HG02852 (cell line): Measurements from ENCODE around the gene SYNDIG1.

ENCODE experiments used
- ATAC-seq: cut with Tn5 transposase; IDR thresholded peaks from one replicate; pipeline ENCODE4 v1.9.1; 2021; ENCODE audit warnings: mild to moderate bottlenecking, moderate library complexity; ENCODE audit not compliant: unreplicated experiment

SYNDIG1 gene

GRCh38 chr20:24470746-24471582, 1.5 kb downstream of the SYNDIG1 start:
- ATAC-seq = no peak

DNA sequence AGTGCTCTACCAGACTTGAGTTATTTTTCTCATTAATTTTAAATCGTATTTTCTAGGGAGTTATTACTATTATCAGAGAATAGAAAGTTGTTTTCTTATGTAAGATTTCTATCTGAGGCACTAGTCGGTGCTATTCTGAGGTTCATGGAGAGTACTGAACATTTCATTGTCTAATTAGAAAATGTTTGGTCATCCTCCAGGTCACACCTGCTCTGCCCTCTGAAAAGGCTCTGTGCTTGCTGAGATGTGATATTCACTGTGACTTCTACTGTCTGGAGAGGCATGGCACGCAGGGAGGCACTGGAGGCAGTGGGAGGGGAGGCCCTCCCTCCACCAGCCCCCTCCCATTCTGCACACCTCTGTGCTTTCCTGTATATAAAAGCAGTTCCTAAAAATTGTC, 3.0 kb downstream of the SYNDIG1 start:
- ATAC-seq = no peak

- no peak for ATAC-seq
These were observed 4.2 kb downstream of the SYNDIG1 start for GRCh38 chr20:24473435-24474223.

DNA sequence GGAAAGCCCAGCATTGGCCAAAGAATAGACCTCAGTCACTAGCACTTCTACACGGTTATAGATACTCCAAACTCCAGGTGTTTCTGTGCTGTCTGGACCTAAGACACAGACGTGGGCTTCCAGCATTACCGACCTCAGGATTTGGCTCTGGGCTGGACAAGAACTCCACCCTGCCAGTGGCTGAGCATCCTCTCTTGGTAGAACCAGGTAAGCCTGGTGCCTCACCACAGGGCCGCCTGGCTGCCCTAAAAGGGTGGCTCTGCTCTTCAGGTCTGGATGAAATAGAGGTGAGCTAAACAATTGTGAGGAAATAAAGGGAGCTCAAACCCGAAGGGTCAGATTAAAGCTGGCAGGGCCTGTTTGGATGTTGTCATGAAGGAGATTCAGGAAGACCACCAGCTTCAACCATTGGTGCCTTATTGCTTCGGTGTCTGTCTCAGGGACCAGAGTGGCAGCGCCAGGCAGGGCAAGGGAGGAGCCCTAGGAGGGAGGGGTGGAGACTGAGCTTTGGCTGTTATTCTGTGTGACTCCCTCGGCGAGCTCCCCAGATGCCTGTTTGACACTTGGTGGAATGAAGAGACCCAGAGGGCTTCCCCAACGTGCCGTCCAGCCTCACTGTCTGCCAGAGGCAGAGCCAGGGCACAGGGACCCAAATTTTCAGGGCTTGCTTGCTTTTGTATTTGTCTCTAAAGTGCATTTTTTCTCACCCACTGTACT, 8.6 kb downstream of the SYNDIG1 start:
- ATAC-seq = no peak

- ATAC-seq = no peak
These were observed 9.2 kb downstream of the SYNDIG1 start for GRCh38 chr20:24478584-24478983.

DNA sequence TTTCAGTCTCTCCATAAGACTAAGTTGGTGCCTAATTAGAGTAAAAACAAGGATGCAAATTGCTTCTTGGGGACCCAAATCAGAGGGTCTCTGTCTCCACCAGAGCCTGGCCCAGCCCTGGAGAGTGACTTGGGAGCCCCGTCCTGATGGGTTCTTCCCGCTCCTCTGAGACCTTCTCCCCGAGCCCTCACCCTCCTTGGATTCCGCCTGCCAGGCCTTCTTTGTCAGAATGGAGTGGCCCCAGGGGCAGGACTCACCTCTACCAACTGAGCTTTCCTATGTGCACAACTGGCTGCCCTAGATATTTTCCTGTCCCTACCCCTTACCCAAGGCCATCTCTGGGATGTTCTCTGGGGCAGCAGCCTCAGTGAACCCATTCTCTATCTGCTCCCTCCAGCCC, 9.7 kb downstream of the SYNDIG1 start:
- ATAC-seq = no peak

DNA sequence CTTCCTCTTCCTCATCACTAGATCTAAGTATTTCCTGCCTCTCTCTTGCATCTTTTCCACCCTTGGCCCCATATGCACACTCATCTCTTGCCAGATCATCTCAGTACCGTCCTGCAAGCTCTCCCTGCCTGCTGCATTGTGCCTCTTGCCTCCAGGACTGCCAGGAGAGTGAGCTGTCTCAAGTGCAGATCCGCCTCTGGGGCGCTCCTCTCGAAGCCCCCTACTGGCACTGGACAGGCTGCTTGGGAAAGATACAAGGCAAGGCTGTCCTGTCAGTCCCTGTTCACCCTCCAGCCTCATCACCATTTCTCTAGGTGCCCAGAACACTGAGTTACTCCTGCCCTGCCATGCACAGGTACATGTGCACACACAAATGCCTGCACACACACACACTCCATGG, 10.2 kb downstream of the SYNDIG1 start:
- ATAC-seq = no peak

DNA sequence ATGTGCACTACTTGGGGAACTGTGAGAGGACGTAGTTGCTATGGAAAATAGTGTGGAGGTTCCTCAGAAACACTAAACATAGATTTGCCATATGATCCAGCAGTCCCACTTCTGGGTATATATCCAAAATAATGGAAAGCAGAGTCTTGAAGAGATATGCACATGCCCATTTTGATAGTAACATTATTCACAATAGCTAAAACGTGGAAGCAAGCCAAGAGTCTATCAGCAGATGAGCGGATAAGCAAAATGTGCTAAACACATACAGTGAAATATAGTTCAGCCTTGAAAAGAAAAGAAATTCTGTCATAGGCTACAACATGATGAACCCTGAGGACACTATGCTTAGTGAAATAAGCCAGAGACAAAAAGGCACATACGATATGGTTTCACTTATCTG, 11.1 kb downstream of the SYNDIG1 start:
- ATAC-seq = no peak

DNA sequence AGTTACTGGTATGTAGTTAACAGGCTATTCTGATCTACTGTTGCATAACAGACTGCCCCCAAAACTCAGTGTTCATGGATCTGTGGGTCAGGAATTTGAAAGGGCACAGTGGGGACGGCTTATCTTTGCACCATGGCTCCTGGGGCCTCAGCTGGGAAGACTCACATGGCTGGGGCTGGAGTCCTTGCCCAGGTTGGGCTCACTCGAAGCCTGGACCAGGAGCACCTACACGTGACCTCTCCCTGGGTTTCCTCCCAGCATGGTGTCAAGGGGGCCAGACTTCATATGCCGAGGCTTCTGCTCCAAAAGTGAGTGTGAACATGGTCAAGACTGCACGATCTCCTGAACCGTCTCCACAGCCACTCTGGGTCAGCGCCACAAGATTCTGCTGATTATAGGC, 11.7 kb downstream of the SYNDIG1 start:
- ATAC-seq = no peak

DNA sequence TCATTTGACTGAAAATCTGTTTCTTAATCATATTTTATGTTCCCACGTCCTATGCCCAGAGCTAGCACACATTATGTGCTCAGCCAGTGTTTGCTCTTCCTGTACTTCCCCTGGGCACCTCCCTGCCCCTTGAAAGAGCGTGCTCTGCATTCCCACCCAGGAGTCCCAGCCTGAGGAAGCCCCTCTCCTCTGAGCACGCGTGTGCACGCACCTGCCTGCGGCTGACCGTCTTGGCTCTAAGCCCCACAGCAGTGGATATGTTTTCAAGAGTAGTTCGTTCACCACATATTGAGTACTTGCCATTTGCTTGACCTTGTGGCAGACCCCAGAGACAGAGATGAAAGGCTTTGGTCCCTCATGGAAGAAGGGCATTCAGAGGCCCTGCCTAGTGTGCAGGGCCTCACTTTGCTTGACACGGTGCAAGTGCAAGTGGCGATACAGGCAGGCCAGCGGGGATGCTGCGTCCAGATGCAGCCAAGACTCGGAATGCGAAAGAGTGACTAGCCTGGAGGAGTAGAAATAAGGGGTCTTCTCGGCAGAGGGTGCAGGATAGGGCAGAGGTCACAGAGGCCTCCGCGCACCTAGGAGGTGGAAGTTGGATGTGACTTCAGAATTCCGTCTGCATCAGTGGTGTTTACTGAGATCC, 14.1 kb downstream of the SYNDIG1 start:
- ATAC-seq = no peak

DNA sequence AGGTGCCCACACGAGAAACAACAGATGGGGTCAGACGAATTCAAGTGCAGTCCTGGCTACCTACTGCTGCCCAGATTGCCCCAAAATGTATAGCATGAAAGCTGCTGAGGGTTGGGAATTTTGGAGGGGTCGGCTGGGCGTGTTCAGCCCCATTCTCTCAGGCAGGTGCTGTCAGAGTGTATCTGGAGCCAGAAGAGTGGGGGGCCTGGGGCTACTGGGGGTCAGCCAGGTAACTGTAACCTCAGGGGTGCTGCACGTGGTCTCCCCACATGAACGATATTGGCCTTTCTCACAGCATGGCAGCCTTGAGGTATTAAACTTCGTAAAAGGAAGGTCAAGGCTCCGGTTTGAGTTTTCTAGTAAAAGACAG, 14.6 kb downstream of the SYNDIG1 start:
- ATAC-seq = no peak

- ATAC-seq = no peak
These were observed 16.6 kb downstream of the SYNDIG1 start for GRCh38 chr20:24485981-24486380.

DNA sequence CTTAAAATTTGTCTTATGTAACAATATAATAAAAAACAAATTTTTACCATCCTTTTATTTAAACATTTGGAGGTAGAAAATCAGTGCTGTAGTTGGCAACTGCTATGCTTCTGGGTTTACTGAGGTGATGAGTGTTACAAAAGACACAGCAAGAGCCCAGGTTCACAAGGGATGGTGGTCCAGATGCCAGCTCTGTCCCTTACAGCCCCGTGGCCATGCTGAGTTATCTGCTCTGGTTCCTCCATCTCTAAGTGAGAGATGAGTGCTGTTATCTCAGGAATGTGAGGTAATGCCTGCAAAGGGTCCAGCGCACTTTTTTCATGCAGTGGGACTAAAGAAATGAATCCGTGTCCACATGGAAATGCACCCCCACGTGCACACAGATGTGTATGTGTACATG, 17.8 kb downstream of the SYNDIG1 start:
- no peak for ATAC-seq

GRCh38 chr20:24487648-24488047, 18.2 kb downstream of the SYNDIG1 start:
- no peak for ATAC-seq

DNA sequence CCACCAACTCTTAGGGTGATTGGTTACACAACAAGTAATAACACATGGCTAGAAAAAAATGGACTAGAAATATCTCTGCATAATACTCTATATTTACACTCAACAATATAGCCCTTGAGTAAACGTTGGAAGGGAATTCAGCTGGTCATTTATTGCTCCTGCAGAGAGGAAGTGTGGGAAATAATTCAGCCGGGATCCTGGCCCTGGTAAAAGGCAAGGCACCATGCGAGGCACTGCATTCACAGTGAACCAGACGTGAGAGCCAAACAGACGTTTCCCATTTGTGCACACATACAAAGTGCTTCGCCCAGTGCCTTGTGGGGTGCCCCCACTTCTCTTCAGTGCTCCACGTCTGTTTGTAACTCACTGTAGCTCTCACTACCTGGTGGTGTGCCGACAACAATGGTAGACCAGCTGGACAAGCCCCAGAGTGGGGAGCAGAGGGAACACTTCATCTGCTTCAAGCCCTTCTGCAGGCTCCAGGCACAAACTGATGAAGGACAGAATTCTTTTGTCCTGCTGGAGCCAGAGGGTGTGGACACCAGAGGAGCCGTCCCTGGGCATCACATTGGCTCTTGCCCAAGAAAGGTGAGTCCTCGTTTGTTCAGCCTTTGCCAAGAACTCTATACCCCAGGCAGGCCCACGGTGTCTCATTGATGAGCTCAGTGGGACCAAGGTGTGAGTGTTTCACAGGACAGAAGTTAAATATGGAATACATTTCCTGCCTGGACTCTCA, 18.8 kb downstream of the SYNDIG1 start:
- no peak for ATAC-seq

GRCh38 chr20:24488800-24489175, 19.4 kb downstream of the SYNDIG1 start:
- ATAC-seq = no peak

DNA sequence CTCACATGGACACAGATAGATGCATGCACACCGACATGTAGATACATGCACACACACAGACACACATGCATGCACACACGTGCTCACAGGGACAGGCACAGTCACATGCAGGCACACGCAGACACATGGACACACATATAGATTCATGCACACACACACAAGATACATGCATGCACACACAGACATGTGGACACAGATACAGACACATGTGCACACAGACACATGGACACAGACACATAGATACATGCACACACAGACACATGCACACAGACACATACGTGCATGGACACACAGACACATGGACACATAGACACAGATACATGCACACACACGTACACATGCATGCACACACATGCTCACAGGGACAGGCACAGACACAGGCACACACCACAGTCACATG, 19.8 kb downstream of the SYNDIG1 start:
- no peak for ATAC-seq

GRCh38 chr20:24489631-24490260, 20.3 kb downstream of the SYNDIG1 start:
- ATAC-seq = no peak

DNA sequence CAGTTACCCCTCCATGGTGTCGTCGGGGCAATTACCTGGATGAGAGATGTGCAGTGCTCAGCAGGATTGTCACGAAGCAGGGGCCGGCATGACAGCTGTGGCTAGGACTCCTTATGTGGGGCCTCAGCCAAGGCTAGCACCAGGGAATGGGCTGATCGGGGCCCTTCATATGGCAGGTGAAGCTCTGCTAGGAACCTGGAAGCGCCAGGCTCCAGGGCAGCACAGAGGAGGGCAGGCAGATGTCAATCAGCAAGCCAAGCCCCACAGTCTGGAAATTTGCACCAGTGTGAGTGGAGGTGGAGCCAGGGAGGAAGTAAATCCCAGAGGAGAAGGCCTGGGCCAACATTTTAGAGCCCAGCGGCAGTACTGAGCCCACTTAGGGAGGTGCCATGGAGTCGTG, 21.2 kb downstream of the SYNDIG1 start:
- ATAC-seq = no peak
